ENCODE measurements around the gene STX2.

DNA sequence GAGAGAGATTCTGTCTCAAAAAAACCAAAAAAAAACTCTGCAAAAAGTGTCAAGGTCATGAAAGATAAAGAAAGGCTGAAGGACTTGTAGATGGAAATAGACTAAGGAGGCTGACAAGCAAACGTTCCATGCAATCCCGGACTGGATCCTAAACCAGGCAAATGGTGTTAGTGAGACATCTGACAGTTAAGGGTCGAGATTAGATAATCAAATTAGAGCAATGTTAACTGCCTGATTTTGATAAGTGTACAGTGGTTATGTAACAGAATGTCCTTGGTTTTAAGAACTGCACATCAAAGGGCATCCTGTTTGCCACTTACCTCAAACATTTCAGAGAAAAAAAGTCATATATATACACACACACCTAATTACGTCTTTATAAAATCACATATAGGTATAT lies 29.4 kb upstream of the STX2 start:
- TF ChIP-seq CTCF (IDR thresholded peaks at IDR 0.05; ENCODE audit: poor library complexity, severe bottlenecking) (no peak), EZH2 (IDR thresholded peaks at IDR 0.05; ENCODE audit: borderline replicate concordance, insufficient read depth, low read length, poor library complexity, severe bottlenecking) (no peak), POLR2AphosphoS5 (IDR thresholded peaks at IDR 0.05) (no peak), RAD21 (conservative IDR thresholded peaks at IDR 0.05) (no peak), EP300 (conservative IDR thresholded peaks at IDR 0.05; ENCODE audit: poor library complexity, severe bottlenecking) (no peak)
- TF ChIP-seq, protein P1, sequence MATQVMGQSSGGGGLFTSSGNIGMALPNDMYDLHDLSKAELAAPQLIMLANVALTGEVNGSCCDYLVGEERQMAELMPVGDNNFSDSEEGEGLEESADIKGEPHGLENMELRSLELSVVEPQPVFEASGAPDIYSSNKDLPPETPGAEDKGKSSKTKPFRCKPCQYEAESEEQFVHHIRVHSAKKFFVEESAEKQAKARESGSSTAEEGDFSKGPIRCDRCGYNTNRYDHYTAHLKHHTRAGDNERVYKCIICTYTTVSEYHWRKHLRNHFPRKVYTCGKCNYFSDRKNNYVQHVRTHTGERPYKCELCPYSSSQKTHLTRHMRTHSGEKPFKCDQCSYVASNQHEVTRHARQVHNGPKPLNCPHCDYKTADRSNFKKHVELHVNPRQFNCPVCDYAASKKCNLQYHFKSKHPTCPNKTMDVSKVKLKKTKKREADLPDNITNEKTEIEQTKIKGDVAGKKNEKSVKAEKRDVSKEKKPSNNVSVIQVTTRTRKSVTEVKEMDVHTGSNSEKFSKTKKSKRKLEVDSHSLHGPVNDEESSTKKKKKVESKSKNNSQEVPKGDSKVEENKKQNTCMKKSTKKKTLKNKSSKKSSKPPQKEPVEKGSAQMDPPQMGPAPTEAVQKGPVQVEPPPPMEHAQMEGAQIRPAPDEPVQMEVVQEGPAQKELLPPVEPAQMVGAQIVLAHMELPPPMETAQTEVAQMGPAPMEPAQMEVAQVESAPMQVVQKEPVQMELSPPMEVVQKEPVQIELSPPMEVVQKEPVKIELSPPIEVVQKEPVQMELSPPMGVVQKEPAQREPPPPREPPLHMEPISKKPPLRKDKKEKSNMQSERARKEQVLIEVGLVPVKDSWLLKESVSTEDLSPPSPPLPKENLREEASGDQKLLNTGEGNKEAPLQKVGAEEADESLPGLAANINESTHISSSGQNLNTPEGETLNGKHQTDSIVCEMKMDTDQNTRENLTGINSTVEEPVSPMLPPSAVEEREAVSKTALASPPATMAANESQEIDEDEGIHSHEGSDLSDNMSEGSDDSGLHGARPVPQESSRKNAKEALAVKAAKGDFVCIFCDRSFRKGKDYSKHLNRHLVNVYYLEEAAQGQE (IDR thresholded peaks at IDR 0.05; ENCODE audit: borderline replicate concordance), result no peak
